DOHH2 (cell line): ENCODE measurements around the gene FAM76A.

ENCODE experiments used
- H3F3A ChIP-seq: fragments of 200-600 bp; sonication (generic), shearing (Covaris generic); 2 replicates; pipeline ENCODE4 v1.6.0; 2016; ENCODE audit warnings: antibody characterized with exemption, mild to moderate bottlenecking; ENCODE audit not compliant: control insufficient read depth, insufficient read depth
- H3K27ac ChIP-seq: fragments of 200-600 bp; sonication (generic); 2 replicates; pipeline ENCODE4 v1.5.1; 2014; ENCODE audit warnings: low read depth, mild to moderate bottlenecking, low read length, moderate library complexity
- H3K27me3 ChIP-seq: fragments of 200-600 bp; sonication (generic); 2 replicates; pipeline ENCODE4 v1.6.1; 2014; ENCODE audit warnings: mild to moderate bottlenecking, low read length, mixed read lengths; ENCODE audit not compliant: control insufficient read depth
- H3K36me3 ChIP-seq: fragments of 200-600 bp; sonication (generic); 2 replicates; pipeline ENCODE4 v1.6.1; 2014; ENCODE audit warnings: mild to moderate bottlenecking, low read length, moderate library complexity, mixed read lengths; ENCODE audit not compliant: control insufficient read depth
- H3K4me1 ChIP-seq: fragments of 200-600 bp; sonication (generic); 2 replicates; pipeline ENCODE4 v1.6.1; 2014; ENCODE audit warnings: mild to moderate bottlenecking, low read length, mixed read lengths; ENCODE audit not compliant: control insufficient read depth
- H3K4me2 ChIP-seq: fragments of 200-600 bp; sonication (generic); 2 replicates; pipeline ENCODE4 v1.6.0; 2014; ENCODE audit warnings: mild to moderate bottlenecking, low read length, moderate library complexity
- H3K4me3 ChIP-seq: fragments of 200-600 bp; sonication (generic); 2 replicates; pipeline ENCODE4 v1.5.1; 2014; ENCODE audit warnings: mild to moderate bottlenecking, low read length, mixed read lengths
- H3K79me2 ChIP-seq: fragments of 200-600 bp; sonication (generic); 2 replicates; pipeline ENCODE4 v1.6.1; 2014; ENCODE audit warnings: mild to moderate bottlenecking, low read length, mixed read lengths; ENCODE audit not compliant: control insufficient read depth
- H3K9me2 ChIP-seq: fragments of 200-600 bp; sonication (generic); replicated peaks from 2 replicates; pipeline ENCODE4 v1.6.1; 2014; ENCODE audit warnings: mild to moderate bottlenecking, low read length, mixed read lengths; ENCODE audit not compliant: control insufficient read depth
- H3K9me3 ChIP-seq: fragments of 200-600 bp; sonication (generic); 2 replicates; pipeline ENCODE4 v1.6.1; 2014; ENCODE audit warnings: antibody characterized with exemption, low read length, mixed read lengths; ENCODE audit not compliant: control insufficient read depth, insufficient read depth
- H4K20me1 ChIP-seq: fragments of 200-600 bp; sonication (generic); 2 replicates; pipeline ENCODE4 v1.6.0; 2014; ENCODE audit warnings: low read depth, mild to moderate bottlenecking, antibody characterized with exemption, low read length, moderate library complexity; ENCODE audit not compliant: control insufficient read depth, insufficient read depth
- CTCF ChIP-seq: fragments of 200-600 bp; sonication (generic); IDR thresholded peaks from one replicate; pipeline ENCODE4 v1.5.1; 2014; ENCODE audit warnings: antibody characterized with exemption, mild to moderate bottlenecking, low read depth, low read length; ENCODE audit not compliant: poor library complexity, severe bottlenecking
- EZH2phosphoT487 ChIP-seq: fragments of 200-600 bp; sonication (generic); IDR thresholded peaks from 2 replicates; pipeline ENCODE4 v1.6.1; 2017; ENCODE audit warnings: borderline replicate concordance, mild to moderate bottlenecking, antibody characterized with exemption, low read length, moderate library complexity, mixed read lengths

FAM76A gene

GRCh38 chr1:27759236-27759635, 33.5 kb downstream of the FAM76A start:
- no peaks in the 10 kb centered on the region for H3F3A ChIP-seq
- no peaks in the 10 kb centered on the region for H3K9me2 ChIP-seq
- H3K4me3 ChIP-seq: no peak overlapping the region
- no peaks in the 10 kb centered on the region for H3K9me3 ChIP-seq
- no peaks in the 10 kb centered on the region for H3K27me3 ChIP-seq
- H3K36me3 ChIP-seq: peaks cover 38% of the 10 kb centered on the region
- no peaks in the 10 kb centered on the region for H3K79me2 ChIP-seq
- TF ChIP-seq CTCF: no peak
- TF ChIP-seq EZH2phosphoT487: no peak
- H3K27ac ChIP-seq: no peak overlapping the region
- no peaks in the 10 kb centered on the region for H3K4me1 ChIP-seq
- H3K4me2 ChIP-seq: no peak overlapping the region
- no peaks in the 10 kb centered on the region for H4K20me1 ChIP-seq

GRCh38 chr1:27760426-27760825, 34.7 kb downstream of the FAM76A start:
- no peaks in the 10 kb centered on the region for H3K9me2 ChIP-seq
- no peak overlapping the region for H3K4me3 ChIP-seq
- no peak overlapping the region for H3K27ac ChIP-seq
- no peaks in the 10 kb centered on the region for H4K20me1 ChIP-seq
- no peaks in the 10 kb centered on the region for H3K79me2 ChIP-seq
- no peak overlapping the region for H3K4me2 ChIP-seq
- no peak for TF ChIP-seq CTCF
- TF ChIP-seq EZH2phosphoT487: no peak
- H3K36me3 ChIP-seq: peaks cover 30% of the 10 kb centered on the region
- H3K9me3 ChIP-seq: no peaks in the 10 kb centered on the region
- H3F3A ChIP-seq: no peaks in the 10 kb centered on the region
- H3K4me1 ChIP-seq: no peaks in the 10 kb centered on the region
- H3K27me3 ChIP-seq: no peaks in the 10 kb centered on the region

- Histone ChIP-seq H3K27ac (no peak overlapping the region), H3K9me2 (no peaks in the 10 kb centered on the region), H3K4me3 (no peak overlapping the region), H3K9me3 (no peaks in the 10 kb centered on the region), H3K36me3 (peaks cover 19% of the 10 kb centered on the region), H3K79me2 (no peaks in the 10 kb centered on the region), H3K4me1 (no peaks in the 10 kb centered on the region), H3F3A (no peaks in the 10 kb centered on the region), H3K27me3 (no peaks in the 10 kb centered on the region), H4K20me1 (no peaks in the 10 kb centered on the region), H3K4me2 (no peak overlapping the region)
- TF ChIP-seq CTCF (no peak), EZH2phosphoT487 (no peak)
These were observed 36.3 kb downstream of the FAM76A start for GRCh38 chr1:27762033-27762432.

- H3K4me2 ChIP-seq: no peak overlapping the region
- H3K9me3 ChIP-seq: no peaks in the 10 kb centered on the region
- H4K20me1 ChIP-seq: no peaks in the 10 kb centered on the region
- H3K4me3 ChIP-seq: no peak overlapping the region
- no peak for TF ChIP-seq EZH2phosphoT487
- no peak for TF ChIP-seq CTCF
- H3K27me3 ChIP-seq: no peaks in the 10 kb centered on the region
- H3K36me3 ChIP-seq: peaks cover 16% of the 10 kb centered on the region
- no peaks in the 10 kb centered on the region for H3K79me2 ChIP-seq
- no peak overlapping the region for H3K27ac ChIP-seq
- H3F3A ChIP-seq: no peaks in the 10 kb centered on the region
- H3K9me2 ChIP-seq: no peaks in the 10 kb centered on the region
- H3K4me1 ChIP-seq: peaks cover 8% of the 10 kb centered on the region
These were observed 37.6 kb downstream of the FAM76A start for GRCh38 chr1:27763358-27763757.
